NT2/D1 (cell line): ENCODE results near the gene PLA2R1.

Experiments used
- DNase-seq: peaks from one replicate; pipeline ENCODE4 v3.0.0-alpha.2; 2011; ENCODE audit warnings: low read depth, low spot score
- H3K27me3 ChIP-seq: 2 replicates; pipeline ENCODE4 v1.6.0; 2011; ENCODE audit warnings: mild to moderate bottlenecking; ENCODE audit not compliant: insufficient read length, insufficient read depth
- H3K36me3 ChIP-seq: 2 replicates; pipeline ENCODE4 v1.6.1; 2011; ENCODE audit warnings: mild to moderate bottlenecking, low read length, mixed read lengths; ENCODE audit not compliant: insufficient read depth, insufficient read length
- H3K4me1 ChIP-seq: 2 replicates; pipeline ENCODE4 v1.5.1; 2011; ENCODE audit not compliant: insufficient read depth, insufficient read length
- H3K4me3 ChIP-seq: 2 replicates; pipeline ENCODE4 v1.5.1; 2011; ENCODE audit warnings: low read depth; ENCODE audit not compliant: insufficient read length
- H3K9ac ChIP-seq: 2 replicates; pipeline ENCODE4 v1.6.0; 2011; ENCODE audit warnings: low read depth; ENCODE audit not compliant: insufficient read length
- H3K9me3 ChIP-seq: 2 replicates; pipeline ENCODE4 v1.5.1; 2011; ENCODE audit warnings: mild to moderate bottlenecking, low read length; ENCODE audit not compliant: insufficient read depth
- SUZ12 ChIP-seq: IDR thresholded peaks from 2 replicates; pipeline ENCODE4 v1.6.1; 2011; ENCODE audit not compliant: insufficient read length, insufficient read depth; ENCODE audit errors: extremely low read depth
- YY1 ChIP-seq: IDR thresholded peaks from 2 replicates; pipeline ENCODE4 v1.6.1; 2011; ENCODE audit not compliant: insufficient read length, insufficient read depth
- ZNF274 ChIP-seq: IDR thresholded peaks from 2 replicates; pipeline ENCODE4 v1.6.1; 2011; ENCODE audit warnings: mild to moderate bottlenecking, low read depth, low read length

Gene PLA2R1

DNA sequence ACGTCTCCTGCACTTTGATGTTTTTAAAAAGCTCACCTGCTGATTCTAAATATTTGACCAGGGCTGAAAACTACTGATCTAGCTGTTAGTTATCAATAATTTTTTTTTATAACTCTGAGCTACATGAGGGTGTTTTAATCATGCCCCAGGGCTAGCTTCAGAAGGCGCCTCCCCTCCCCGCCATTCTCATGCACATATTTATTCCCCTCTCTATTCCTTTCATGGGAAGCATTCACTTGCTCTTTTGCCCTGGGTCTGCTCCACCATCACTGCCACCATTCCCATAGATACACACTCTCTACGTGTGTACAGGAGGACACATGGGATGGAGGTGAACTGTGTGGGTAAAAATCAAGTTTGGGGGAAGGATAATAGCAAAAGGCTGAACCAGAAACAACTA is 101.0 kb downstream of the PLA2R1 start:
- Histone ChIP-seq H3K27me3 (no peaks in the 10 kb centered on the region), H3K36me3 (no peaks in the 10 kb centered on the region), H3K4me3 (no peak overlapping the region), H3K9me3 (no peaks in the 10 kb centered on the region), H3K4me1 (no peaks in the 10 kb centered on the region), H3K9ac (no peak overlapping the region)
- TF ChIP-seq SUZ12 = no peak
- no peak for TF ChIP-seq ZNF274
- TF ChIP-seq YY1 = no peak
- no peak for DNase-seq

DNA sequence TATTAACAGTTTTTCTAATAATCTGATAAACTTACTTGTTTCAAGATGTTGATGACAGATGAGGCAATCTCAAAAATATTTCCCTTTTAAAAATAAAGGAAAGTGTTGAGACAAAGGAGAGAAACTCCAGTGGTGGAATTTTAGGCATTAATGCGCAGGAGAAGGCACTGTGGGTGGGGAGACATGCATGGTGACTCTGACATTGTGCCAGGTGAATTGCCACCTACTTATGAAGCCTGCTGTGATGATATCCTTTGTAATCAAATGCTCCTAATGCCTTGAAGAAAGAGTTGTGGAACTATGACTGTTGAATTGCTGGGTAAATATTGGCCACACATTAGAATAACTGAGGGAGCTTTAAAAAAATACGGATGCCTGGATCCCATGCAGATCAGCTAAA is 101.4 kb downstream of the PLA2R1 start:
- Histone ChIP-seq H3K27me3 (no peaks in the 10 kb centered on the region), H3K9me3 (no peaks in the 10 kb centered on the region), H3K4me1 (no peaks in the 10 kb centered on the region), H3K9ac (no peak overlapping the region), H3K4me3 (no peak overlapping the region), H3K36me3 (no peaks in the 10 kb centered on the region)
- DNase-seq = no peak
- TF ChIP-seq SUZ12 = no peak
- TF ChIP-seq YY1 = no peak
- TF ChIP-seq ZNF274 = no peak

DNA sequence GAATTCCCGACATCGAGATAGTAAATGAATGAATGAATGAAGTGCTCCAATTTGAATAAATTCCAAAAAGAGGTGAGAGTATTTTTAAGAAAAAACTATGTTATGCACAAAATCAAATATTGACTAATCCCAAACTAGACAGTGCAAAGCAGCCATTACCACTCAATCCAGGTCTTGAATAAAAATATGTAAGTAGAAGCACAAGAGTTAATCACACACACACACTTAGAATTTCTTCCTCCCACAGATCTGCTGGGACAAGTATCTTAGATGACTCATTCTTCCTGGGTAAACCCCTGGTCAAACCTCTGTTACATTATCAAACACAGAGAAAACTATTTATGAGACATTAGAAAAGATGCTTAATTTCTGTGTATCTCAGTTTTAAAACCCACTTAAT is 102.0 kb downstream of the PLA2R1 start:
- no peaks in the 10 kb centered on the region for H3K4me1 ChIP-seq
- H3K4me3 ChIP-seq = no peak overlapping the region
- no peak for DNase-seq
- no peaks in the 10 kb centered on the region for H3K36me3 ChIP-seq
- no peak for TF ChIP-seq YY1
- TF ChIP-seq ZNF274 = no peak
- TF ChIP-seq SUZ12 = no peak
- no peaks in the 10 kb centered on the region for H3K27me3 ChIP-seq
- H3K9me3 ChIP-seq = no peaks in the 10 kb centered on the region
- no peak overlapping the region for H3K9ac ChIP-seq

DNA sequence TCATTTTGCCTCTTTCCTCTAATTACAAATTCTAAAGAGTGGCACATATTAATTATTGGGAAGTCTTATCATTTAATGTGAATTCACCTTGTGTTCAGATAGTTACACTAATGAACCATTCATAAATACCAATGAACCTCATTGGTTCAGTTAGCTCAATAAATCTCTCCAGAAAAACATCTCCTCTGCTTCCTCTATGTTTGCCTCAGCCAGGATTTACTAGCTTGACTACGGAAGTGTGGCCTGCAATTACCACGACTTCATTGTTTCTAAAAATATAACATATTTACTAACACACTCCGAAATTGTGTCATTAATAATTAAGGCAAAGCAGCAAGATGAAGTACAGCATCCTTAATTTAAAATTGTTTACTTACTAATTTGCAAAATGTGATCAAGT is 103.3 kb downstream of the PLA2R1 start:
- Histone ChIP-seq H3K9me3 (no peaks in the 10 kb centered on the region), H3K36me3 (no peaks in the 10 kb centered on the region), H3K4me1 (no peaks in the 10 kb centered on the region), H3K27me3 (no peaks in the 10 kb centered on the region), H3K9ac (no peak overlapping the region), H3K4me3 (no peak overlapping the region)
- no peak for DNase-seq
- TF ChIP-seq ZNF274 (no peak), YY1 (no peak), SUZ12 (no peak)

DNA sequence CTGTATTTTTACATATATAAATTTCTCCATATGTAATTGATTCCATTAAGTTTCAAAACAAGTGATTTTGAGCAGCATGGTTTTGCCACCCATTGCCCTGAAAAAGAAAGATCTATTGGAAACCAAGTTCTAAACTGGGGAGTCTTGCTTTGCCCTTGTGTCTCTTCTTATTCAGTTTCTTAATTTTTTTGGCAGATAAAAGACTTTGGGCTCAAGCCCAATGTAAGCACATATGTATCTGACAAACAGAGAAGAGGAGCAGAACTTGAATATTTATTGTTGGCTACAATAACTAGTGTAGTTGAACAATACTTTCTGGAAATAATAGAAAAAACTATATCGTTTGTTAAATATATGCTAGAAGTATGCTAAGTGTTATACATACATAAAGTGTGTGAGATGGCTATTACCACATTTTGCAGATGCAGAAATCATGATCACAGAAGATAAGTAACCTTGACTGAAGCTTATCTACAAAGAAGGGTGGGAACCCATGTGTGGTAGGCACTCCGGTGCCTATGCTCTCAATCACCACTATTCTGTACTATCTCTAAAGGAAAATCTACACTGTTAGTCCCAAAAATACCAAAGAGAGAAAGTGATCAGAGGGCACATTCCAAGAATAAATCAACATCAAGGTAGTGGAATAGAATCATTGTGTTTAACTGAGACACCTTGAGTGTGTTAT is 109.1 kb downstream of the PLA2R1 start:
- Histone ChIP-seq H3K4me1 (no peaks in the 10 kb centered on the region), H3K9me3 (no peaks in the 10 kb centered on the region), H3K4me3 (no peak overlapping the region), H3K9ac (no peak overlapping the region), H3K27me3 (no peaks in the 10 kb centered on the region), H3K36me3 (no peaks in the 10 kb centered on the region)
- no peak for DNase-seq
- TF ChIP-seq SUZ12 (no peak), ZNF274 (no peak), YY1 (no peak)

DNA sequence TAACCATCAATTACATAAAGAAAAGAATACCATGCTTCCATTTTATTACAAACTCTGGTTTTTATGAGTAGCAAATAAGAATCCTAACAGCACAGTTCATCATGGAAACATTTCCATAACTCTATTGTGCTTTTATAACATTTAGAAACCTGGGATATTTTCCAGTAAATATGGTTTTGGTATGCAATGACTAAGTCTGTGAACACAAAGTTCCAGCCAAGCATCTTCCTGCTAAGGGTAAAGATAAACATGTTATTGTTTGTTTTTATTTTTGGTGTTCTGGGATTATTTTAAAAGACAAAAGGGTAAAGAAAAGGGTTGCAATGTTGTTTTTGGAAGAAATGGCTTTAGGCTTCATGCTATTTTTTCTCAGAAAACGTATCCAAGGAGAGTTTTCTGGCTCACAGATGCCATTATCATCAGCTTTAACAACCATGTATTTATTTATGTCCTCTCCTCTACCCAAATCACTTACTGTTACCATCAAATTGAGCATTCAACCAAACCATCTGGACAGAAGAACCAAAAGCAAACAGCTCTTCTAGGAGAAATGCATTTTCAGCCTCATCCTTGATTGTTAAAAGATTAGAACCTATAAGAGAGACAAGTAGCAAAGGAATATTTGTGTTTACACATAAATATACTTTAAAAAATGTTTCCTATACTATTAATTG is 116.0 kb downstream of the PLA2R1 start:
- DNase-seq = no peak

DNA sequence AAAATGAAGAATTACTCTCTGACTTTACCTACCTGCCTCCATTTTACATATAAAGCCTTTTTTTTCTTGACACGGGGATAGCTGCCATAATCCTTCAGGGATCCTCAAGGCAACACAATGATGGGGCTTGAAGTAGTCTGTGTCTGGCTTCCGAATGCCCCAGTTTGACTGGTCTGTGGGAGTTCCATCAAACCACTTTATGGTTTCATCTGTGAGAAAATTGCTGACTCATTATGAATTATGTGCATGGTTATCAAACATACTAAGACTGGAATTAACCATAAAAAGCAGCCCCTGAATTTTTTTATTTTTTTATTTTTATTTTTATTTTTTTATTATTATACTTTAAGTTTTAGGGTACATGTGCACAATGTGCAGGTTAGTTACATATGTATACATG is 117.5 kb downstream of the PLA2R1 start:
- H3K9me3 ChIP-seq = no peaks in the 10 kb centered on the region
- DNase-seq = no peak
- no peaks in the 10 kb centered on the region for H3K36me3 ChIP-seq
- H3K4me1 ChIP-seq = no peaks in the 10 kb centered on the region
- no peak overlapping the region for H3K9ac ChIP-seq
- TF ChIP-seq ZNF274 = no peak
- no peak for TF ChIP-seq YY1
- no peak for TF ChIP-seq SUZ12
- no peak overlapping the region for H3K4me3 ChIP-seq
- no peaks in the 10 kb centered on the region for H3K27me3 ChIP-seq

More for the DNA sequence above, 116.0 kb downstream of the PLA2R1 start:
- no peaks in the 10 kb centered on the region for H3K36me3 ChIP-seq
- no peak overlapping the region for H3K4me3 ChIP-seq
- no peaks in the 10 kb centered on the region for H3K9me3 ChIP-seq
- H3K27me3 ChIP-seq = no peaks in the 10 kb centered on the region
- H3K4me1 ChIP-seq = no peaks in the 10 kb centered on the region
- no peak for TF ChIP-seq SUZ12
- TF ChIP-seq ZNF274 = no peak
- no peak for TF ChIP-seq YY1
- no peak overlapping the region for H3K9ac ChIP-seq
